ENCODE results near the gene RIMBP3C.
"Not testable (repeated sequence)": the region's sequence is repeated elsewhere in the genome, so short reads cannot be mapped to it uniquely, and the experiment has no call there.

RIMBP3C gene

GRCh38 chr22:21551361-21551760 is at the start of gene RIMBP3C:
RIMBP3C (minus strand) TSS chr22:21551461; CDS start chr22:21550976, 485 bp downstream.
- not testable (repeated sequence) for DNase-seq

DNA sequence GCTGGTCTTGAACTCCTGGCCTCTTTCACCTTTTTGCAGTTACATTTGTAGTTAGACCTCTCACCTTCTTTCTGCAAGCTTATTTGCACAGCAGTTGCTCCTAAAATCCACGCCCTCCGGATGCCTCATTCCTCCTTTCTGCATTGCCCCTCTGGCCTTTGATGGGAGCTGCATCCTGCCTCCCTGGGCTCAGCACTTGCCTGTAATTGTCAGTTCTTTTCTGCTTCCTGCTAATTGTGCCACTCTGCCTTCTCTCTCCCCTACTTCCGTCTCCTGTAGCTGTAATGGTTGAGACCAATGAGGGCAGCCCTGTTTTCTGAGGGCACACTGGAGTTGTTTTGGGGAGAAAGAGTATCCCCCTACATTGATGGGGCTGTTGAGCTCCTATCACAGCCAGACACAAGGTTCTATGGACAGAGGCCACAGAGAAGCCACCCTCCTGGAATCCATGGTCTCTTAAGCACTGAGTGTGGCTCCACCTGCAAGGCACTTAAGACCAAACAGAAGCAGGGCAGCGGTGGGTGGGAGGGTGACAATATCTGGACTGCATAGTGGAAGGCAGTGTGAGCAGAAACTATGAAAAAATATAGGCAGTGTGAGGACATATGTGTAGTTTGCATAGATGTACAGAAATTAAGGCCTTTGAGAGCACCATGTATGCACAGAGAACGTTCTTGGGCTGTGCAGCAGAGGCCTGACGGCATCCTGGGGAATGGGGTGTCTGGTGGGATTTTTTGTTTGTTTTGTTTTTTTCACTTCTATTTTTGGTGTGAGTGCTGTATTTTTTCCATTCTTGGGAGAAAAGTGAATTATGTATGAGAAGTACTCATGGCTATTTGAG is 48.0 kb upstream of the RIMBP3C start:
- no peak for DNase-seq

GRCh38 chr22:21598302-21598701 is 47.0 kb upstream of the RIMBP3C start:
- no peak for DNase-seq

- not testable (repeated sequence) for DNase-seq
These were observed 45.3 kb upstream of the RIMBP3C start for GRCh38 chr22:21596356-21597135.

DNA sequence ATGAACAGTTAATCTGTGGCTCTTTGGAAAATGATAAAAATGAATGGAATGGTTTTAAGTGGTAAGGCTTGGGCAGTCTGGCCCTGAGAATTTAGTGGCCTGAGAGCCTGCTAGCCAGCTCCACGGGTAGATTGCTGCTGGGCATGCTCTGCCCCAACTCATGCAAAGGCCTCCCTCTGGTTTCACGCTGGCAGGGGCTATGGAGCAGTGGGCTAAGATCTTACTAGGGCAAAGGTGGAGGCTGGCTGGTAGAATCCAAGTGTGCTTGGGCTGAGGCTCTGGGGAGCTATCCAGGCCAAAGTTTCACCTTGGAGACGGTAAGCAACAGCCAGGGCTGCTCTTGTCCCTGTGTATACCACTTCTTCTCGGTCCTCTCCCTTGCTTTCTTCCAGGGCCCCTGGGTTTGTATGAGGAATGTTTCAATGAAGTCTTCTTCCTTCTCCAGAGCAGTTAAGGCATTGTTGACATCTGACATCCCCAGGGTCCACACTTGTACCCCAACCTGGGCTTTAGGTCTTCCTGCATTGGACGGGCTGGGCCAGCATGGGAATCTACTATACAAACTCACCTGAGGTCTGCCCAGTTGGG is 43.7 kb upstream of the RIMBP3C start:
- no peak for DNase-seq

DNA sequence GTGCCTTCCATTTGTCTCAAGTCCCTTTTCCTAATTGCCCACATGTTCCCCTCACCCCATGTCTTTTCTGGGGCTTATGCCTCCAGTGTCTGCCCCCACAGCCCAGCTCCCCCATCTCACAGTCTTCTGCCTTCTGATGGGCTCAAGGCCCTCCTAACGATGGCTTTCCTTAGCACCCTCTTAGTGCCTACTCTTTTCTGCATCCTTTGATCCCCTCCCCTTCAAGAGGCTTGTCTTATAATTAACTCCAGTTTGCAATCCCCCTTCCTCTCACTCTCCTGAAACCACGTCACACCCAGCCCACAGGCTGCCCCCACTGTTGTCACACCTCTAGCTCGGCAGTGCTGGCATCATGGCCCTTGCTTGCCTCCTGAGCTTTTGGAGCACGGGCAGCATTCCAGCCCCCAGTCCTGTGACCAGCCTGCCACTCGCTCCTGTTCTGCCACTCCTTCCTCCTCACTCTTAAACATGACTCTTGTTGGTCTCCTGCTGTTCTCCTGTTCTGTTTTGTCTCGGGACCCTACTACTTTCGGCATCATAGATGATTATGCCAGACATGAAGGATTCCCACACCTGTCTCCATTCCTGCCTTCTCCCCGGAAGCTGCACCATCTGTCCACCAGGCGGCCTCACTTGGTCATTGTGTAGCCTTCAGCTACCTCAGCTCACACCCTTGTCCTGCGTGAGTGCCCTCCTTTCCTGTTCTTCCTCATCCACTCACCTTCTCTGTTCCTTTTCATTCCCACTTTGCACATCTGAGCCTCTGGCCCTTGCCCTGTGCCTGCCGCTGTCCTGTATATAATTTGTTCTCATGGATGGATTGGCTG is 42.4 kb upstream of the RIMBP3C start:
- no peak for DNase-seq

DNA sequence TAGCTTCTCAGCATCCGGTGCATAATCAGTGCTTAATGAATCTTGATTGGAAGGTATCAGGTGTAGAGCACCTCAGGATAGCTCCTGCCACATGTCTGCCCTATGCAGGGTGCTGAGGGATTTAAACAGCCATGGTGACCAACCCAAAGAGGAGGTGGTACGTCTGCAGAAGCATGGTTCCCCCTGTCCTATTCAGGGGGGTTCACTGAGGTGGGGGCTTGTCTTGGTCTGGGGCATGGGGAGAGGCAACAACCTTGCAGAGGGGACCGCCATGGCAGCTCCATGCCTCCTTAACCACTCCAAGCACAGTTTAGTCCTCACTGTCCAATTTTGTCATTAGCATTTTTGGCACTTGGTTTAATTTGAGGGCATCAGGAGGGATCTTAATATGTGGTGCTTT is 41.2 kb upstream of the RIMBP3C start:
- DNase-seq = no peak

- no peak for DNase-seq
These were observed 40.4 kb upstream of the RIMBP3C start for GRCh38 chr22:21591695-21592094.

GRCh38 chr22:21590809-21591641 is 39.8 kb upstream of the RIMBP3C start:
- DNase-seq = no peak

- DNase-seq = no peak
These were observed 38.1 kb upstream of the RIMBP3C start for GRCh38 chr22:21589396-21589795.

GRCh38 chr22:21587803-21588611 is 36.7 kb upstream of the RIMBP3C start:
- no peak for DNase-seq

- DNase-seq = no peak
These were observed 34.1 kb upstream of the RIMBP3C start for GRCh38 chr22:21585389-21585788.

GRCh38 chr22:21582801-21583740 is 31.8 kb upstream of the RIMBP3C start:
- no peak for DNase-seq

DNA sequence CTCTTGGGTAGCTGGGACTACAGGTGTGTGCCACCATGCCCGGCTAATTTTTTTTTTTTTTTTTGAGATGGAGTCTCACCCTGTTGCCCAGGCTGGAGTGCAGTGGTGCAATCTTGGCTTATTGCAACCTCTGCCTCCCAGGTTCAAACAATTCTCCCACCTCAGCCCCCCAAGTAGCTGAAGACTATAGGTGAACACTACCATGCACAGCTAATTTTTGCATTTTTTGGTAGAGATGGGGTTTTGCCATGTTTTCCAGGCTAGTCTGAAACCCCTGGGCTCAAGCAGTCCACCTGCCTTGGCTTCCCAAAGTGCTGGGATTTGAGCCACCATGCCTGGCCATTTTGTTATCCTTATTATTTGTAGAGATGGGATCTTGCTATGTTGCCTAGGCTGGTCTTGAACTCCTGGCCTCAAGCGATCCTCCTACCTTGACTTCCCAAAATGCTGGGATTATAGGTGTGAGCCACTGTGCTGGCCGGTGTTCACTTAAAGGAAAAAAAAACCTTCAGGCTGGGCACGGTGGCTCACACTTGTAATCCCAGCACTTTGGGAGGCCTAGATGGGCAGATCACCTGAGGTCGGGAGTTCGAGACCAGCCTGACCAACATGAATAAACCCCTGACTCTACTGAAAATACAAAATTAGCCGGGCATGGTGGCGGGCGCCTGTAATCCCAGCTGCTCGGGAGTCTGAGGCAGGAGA is 29.9 kb upstream of the RIMBP3C start:
- DNase-seq = not testable (repeated sequence)

GRCh38 chr22:21580623-21581007 is 29.4 kb upstream of the RIMBP3C start:
- not testable (repeated sequence) for DNase-seq

DNA sequence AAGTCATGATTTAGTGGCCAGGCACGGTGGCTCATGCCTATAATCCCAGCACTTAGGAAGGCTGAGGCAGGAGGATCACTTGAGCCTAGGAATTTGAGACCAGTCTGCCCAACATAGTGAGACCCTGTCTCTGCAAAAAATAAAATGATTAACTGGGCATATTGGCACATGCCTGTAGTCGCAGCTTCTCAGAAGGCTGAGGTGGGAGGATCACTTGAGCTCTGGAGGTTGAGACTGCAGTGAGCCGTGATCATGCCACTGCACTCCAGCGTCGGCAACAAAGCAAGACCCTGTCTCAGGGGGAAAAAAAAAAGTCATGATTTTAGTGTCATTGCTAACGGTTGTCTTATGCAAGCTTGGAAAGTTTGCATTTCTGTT is 28.2 kb upstream of the RIMBP3C start:
- DNase-seq = no peak

- no peak for DNase-seq
These were observed 22.7 kb upstream of the RIMBP3C start for GRCh38 chr22:21573750-21574494.

- DNase-seq = no peak
These were observed 22.1 kb upstream of the RIMBP3C start for GRCh38 chr22:21573293-21573734.

Measured in cerebellar nuclear complex (tissue), 1 donor.